Transverse colon (tissue), 3 donors: Measurements from ENCODE around the gene TPRA1.

ENCODE experiments used
- EP300 ChIP-seq: sonication (generic); formaldehyde crosslinking; IDR thresholded peaks from one replicate; pipeline ENCODE4 v1.6.1; 2017; ENCODE audit warnings: antibody characterized with exemption, low read depth
- POLR2A ChIP-seq: fragments of 450-650 bp; IDR thresholded peaks from one replicate; pipeline ENCODE4 v1.6.1; 2016; ENCODE audit warnings: antibody characterized with exemption, mild to moderate bottlenecking, moderate library complexity
- TF ChIP-seq, protein P1 (sequence below), 5 experiments: fragments of 200-600 bp in 3 of 5; fragments of 450-650 bp in 2 of 5; sonication (generic) in 3 of 5; IDR thresholded peaks; 1 replicate in 2 of 5; 2 replicates in 3 of 5; pipeline ENCODE4 v1.5.1; 2016 to 2017; ENCODE audit warnings: antibody characterized with exemption in 5 of 5, inconsistent platforms in 3 of 5, mild to moderate bottlenecking in 2 of 5, moderate library complexity in 1 of 5

DNA sequence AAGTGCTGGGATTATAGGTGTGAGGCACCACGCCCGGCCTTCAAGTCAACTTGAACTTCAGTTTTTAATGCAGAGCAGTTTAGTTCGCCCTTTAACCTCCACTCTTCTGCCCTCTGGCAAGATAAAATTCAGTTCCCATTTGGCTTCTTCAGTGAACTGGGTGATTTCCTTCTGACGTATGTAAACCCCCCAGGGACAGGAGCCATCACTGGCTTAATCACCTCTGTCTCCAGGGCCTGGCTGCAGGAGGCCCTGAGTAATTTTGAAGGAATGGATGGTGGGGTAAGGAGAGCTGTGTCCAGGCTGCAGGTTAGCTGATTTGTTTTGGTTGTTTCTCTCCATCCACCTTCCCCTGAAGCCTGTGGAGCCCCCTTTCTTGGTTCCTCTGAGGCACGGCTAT, 19.6 kb upstream of the TPRA1 start:
- no peak for TF ChIP-seq EP300
- TF ChIP-seq, protein P1, sequence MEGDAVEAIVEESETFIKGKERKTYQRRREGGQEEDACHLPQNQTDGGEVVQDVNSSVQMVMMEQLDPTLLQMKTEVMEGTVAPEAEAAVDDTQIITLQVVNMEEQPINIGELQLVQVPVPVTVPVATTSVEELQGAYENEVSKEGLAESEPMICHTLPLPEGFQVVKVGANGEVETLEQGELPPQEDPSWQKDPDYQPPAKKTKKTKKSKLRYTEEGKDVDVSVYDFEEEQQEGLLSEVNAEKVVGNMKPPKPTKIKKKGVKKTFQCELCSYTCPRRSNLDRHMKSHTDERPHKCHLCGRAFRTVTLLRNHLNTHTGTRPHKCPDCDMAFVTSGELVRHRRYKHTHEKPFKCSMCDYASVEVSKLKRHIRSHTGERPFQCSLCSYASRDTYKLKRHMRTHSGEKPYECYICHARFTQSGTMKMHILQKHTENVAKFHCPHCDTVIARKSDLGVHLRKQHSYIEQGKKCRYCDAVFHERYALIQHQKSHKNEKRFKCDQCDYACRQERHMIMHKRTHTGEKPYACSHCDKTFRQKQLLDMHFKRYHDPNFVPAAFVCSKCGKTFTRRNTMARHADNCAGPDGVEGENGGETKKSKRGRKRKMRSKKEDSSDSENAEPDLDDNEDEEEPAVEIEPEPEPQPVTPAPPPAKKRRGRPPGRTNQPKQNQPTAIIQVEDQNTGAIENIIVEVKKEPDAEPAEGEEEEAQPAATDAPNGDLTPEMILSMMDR (IDR thresholded peaks at IDR 0.05): no peak
- TF ChIP-seq POLR2A: no peak
